GM15510 (cell line): ENCODE data around the gene MINDY2.

Experiments used
- POLR2A ChIP-seq: IDR thresholded peaks from 3 replicates; pipeline ENCODE4 v1.6.1; 2011; ENCODE audit warnings: borderline replicate concordance; ENCODE audit not compliant: insufficient read length; ENCODE audit errors: extremely low read depth

Gene MINDY2

GRCh38 chr15:58898150-58898680 is 127.1 kb downstream of the MINDY2 start:
- TF ChIP-seq POLR2A = no peak

- TF ChIP-seq POLR2A = no peak
Measured at GRCh38 chr15:58900631-58901030, 129.5 kb downstream of the MINDY2 start.

GRCh38 chr15:58908550-58909309 is 137.6 kb downstream of the MINDY2 start:
- no peak for TF ChIP-seq POLR2A

GRCh38 chr15:58909616-58910015 is 138.5 kb downstream of the MINDY2 start:
- no peak for TF ChIP-seq POLR2A

- TF ChIP-seq POLR2A = no peak
Measured at GRCh38 chr15:58910456-58910855, 139.4 kb downstream of the MINDY2 start.
